NCI-H146 treated with DMSO at 0.1 percent for 48 hours (cell line): ENCODE data around the gene NLRX1.
A peak's percentile ranks its signal among the peaks of the same experiment; 100 is the strongest.
"Not testable (repeated sequence)": the region's sequence is repeated elsewhere in the genome, so short reads cannot be mapped to it uniquely, and the experiment has no call there.

Experiments used
- DNase-seq: peaks from one replicate; lab custom pipeline; 2025; ENCODE audit not compliant: unreplicated experiment; lab: John Stamatoyannopoulos, UW

Gene NLRX1

DNA sequence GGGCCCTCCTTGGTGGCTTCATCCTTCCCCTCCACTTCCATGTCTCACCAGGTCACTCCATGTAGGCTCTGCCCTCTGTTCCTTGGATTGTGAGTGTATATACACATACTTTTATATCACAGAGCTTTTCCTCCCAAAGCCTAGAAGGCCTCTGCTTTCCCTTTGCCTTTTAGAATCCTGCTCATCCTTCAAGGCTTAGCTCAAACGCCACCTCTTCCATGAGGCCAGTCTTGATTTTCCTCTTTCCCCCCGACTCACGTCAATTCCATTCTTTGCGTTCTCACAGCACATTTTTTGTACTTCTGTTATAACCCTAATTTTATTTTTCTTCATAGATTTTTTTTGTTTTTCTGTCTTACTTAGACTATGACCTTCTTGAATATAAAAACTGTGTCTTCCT is 15.9 kb upstream of the NLRX1 start:
- DNase-seq = no peak

GRCh38 chr11:119153049-119153818 is 15.3 kb upstream of the NLRX1 start:
- DNase-seq = no peak

DNA sequence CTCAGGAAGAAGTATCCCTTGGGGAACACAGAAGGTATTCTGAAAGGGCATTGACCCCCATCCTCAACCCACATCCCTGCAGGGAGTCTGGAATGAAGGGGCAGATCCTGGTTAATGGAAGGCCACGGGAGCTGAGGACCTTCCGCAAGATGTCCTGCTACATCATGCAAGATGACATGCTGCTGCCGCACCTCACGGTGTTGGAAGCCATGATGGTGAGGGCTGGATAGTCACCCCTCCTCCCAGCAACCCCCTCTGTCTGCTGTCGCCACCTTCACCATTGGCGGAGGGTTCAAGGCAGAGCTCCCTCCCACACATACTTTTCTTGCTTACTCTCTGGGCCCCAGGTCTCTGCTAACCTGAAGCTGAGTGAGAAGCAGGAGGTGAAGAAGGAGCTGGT is 14.3 kb upstream of the NLRX1 start:
- no peak for DNase-seq

DNA sequence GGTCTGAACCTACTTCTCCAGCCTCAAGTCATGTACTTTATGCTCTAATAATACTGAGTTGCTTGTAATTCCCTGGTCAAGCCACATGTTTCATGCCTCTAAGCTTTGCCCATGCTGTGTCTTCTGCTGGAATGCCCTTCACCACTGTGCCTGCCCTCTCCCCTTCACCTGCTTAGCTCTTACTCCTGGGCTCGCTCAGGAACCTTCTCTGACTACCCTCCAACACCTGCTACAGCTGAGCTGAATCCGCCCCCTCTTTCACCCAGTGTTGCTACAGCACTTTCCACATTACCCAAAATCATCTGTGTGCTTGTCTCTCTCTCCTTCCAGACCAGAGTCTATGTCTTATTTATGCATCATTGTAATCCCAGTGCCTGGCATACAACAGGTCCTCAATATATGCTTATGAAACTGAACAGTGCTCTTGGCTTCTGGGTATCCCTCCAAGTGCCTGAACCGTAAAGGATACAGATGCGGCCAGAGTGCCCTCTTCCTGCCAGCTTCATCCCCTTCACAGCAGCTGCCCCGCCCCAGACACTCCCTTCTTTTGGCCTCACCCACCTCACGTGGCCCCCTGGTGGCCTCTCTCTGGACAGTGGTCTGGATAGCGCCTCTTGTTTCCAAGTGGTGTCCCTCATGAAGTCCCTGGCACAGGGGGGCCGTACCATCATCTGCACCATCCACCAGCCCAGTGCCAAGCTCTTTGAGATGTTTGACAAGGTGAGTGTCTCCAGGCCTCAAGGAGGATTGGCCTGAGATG is 12.6 kb upstream of the NLRX1 start:
- DNase-seq = no peak

DNA sequence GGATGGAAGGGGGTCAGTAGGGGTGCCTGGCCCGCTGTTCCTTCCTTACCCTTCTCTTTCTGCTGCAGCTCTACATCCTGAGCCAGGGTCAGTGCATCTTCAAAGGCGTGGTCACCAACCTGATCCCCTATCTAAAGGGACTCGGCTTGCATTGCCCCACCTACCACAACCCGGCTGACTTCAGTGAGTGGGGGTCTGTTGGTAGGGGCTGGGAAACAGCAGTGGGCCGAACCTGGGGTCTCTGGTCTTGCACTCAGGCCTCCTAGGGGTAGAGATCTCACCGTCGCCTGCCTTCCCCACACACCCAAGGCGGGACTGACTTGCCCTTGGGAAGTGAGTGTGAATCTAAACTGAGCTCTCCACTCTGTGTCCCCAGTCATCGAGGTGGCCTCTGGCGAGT is 12.0 kb upstream of the NLRX1 start:
- DNase-seq = no peak

DNA sequence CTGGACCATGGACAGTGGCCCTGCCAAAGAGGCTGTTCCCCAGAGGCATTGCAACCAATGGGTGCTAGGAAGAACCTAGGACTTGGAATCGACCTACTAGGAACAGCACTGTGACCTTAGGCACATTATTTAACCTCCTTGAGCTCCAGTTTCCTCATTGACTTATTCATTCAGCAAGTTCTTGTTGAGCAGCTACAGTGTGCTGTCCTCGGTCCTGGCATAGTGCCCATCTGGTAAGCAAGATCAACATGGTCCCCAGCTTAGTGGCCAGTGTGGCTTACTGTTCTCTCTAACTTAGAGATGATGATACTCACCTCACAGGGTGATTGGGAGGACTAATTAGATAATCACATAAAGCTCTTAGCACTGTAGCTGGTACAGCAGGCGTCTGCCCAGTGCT is 11.5 kb upstream of the NLRX1 start:
- DNase-seq = no peak

- DNase-seq = no peak
Observed at GRCh38 chr11:119158467-119158866, 10.1 kb upstream of the NLRX1 start.

GRCh38 chr11:119160151-119160550 is 8.4 kb upstream of the NLRX1 start:
- no peak for DNase-seq

DNA sequence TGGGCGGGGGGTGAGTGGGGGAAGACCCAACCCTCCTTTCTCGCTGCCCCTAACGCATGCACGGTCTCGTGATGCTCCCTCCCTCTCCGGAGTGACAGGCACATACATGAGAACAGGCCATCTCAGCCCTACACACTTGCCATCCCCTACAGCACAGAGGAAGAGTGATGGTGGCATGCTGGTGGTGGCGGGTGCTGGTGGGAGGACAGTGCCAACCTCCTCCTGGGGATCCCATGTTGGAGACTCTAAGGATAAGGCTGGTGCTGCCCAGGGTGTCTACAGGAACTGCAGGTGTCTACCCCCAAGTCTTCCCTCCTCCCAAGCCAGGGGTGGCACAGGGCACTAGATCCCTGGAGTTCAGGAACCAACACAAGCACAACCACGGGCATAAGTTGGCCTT is 6.7 kb upstream of the NLRX1 start:
- DNase-seq = no peak

GRCh38 chr11:119166368-119167076 is 2.0 kb upstream of the NLRX1 start:
- no peak for DNase-seq

- not testable (repeated sequence) for DNase-seq
Observed at GRCh38 chr11:119167077-119167458, 1.5 kb upstream of the NLRX1 start.

DNA sequence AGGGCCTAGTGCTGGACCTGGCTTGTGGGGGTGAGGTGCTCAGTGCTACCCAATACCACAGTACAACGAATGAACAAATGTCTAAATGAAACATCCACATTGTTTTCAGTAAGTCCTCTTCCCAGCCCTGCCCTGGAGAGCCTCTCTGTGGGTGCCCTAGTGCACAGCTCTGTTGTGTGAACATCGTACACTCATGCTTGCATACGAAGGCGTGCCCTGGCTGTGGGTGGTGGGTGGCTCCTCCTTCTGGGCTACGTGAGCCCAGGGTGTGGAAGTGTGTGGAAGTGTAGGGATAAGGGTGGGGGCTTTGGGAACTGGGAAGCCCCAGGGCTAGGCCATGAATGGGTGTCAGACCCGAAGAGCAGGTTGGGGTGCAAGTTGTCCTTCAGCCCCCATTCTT is 592 bp upstream of the NLRX1 start:
- no peak for DNase-seq

DNA sequence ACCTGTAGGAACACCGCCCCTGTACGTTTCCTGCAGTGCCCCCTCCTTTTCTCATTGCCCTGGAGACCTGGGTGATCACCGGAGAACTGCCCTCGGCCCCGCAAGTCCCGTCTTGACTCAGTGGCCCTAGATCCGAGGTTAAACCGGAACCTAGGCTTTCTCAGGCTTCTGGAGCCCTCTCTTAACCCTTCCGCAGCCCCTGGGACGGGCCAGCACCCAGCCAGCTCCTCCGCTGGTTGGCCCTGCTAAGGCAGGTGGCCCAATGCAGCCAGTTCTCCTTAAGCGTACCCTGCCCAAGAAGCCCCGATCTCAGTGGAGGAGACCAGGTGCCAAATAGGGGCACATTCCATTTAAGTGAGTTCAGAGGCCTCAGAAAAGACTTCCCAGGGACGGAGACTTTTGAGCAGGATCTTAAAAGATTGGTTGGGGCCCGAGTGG is 776 bp downstream of the NLRX1 start:
- no peak for DNase-seq

GRCh38 chr11:119172513-119172912 is 4.0 kb downstream of the NLRX1 start:
- no peak for DNase-seq

- no peak for DNase-seq
Observed at GRCh38 chr11:119173453-119173852, 4.9 kb downstream of the NLRX1 start.

- no peak for DNase-seq
Observed at GRCh38 chr11:119175493-119176077, 7.1 kb downstream of the NLRX1 start.

DNA sequence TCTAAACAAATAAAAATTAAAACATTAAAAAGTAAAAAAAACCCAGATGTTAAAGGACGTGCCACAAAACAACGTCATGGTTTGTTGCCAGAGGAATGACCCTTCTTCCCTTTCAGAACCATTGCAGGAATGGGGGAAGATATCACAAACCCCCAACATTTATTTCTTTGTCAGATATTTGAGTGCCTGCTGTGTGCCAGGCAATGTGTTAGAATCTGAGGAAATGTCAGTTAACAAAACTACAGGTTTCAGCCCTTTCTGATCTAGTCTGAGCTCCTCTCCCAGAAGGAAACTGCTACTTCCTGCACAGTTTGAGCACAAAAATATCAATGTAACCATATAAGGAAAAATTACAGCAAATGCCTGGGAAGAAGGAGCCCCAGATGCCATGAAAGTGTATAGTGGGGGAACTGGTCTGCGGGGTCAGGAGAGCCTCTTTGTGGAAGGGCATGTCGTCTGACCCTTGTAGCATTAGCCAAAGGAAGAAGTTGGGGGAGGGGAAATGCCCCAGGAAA is 9.7 kb downstream of the NLRX1 start:
- DNase-seq = no peak

GRCh38 chr11:119179342-119179741 is 10.8 kb downstream of the NLRX1 start:
- no peak for DNase-seq

GRCh38 chr11:119179983-119180382 is 11.5 kb downstream of the NLRX1 start:
- peak; percentile 90 for DNase-seq

DNA sequence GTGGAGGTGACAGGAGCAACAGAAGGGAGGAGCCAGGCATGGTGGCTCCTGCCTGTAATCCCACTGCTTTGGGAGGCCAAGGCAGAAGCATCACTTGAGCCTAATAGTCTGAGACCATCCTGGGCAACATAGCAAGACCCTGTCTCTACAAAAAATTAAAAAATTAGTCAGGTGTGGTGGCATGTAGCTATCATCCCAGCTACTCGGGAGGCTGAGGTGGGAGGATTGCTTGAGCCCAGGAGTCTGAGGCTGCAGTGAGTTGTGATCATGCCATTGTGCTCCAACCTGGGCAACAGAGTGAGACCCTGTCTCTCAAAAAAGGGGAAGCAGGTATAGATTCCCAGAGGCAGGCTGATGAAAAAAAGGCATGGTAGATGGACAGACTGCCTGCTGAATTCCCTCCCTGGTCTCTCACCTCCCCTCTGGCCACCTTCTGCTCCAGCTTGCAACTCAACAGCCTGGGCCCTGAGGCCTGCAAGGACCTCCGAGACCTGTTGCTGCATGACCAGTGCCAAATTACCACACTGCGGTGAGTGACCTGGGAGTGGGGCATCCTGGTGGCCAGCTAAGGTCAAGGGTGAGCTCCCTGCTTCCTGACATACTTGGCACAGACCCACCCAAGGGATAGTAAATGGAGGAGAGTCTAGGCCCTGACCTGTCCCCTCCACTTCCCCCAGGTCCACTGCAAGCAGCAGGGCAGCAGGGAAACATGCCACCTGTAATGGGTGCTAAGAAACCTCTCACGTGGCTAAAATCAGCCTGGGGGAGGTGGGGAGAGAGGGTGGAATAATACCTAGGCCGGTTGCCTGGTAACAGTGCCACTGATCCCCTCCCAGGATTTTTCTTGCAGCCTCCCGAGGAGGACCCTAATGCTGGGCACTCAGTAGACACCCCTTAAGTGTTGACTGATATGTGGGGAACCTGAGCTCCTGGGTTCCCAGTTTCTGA is 12.5 kb downstream of the NLRX1 start:
- no peak for DNase-seq
